ENCODE measurements around the gene EFL1. TPM values are rescaled to one million over a fixed set of nuclear protein-coding genes. Genes with fewer than 3 reads are reported as not detected.

EFL1 gene
- polyA plus RNA-seq, 1 donor from 2014 or later = 16.8 TPM

- H3K4me3 ChIP-seq (ENCODE audit: low read length) = no peak overlapping the region
- no peaks in the 10 kb centered on the region for H3K36me3 ChIP-seq (ENCODE audit: insufficient read depth, low read length)
- H3K9me3 ChIP-seq (ENCODE audit: low read length) = no peaks in the 10 kb centered on the region
- no peak overlapping the region for H2AFZ ChIP-seq (ENCODE audit: low read depth, low read length)
- no peak overlapping the region for H3K4me2 ChIP-seq (ENCODE audit: low read length)
- H3K9me2 ChIP-seq (ENCODE audit: insufficient read depth, low read length) = no peaks in the 10 kb centered on the region
- no peak overlapping the region for H3K9ac ChIP-seq (ENCODE audit: low read length)
- no peaks in the 10 kb centered on the region for H4K20me1 ChIP-seq (ENCODE audit: insufficient read depth)
- no peak for TF ChIP-seq SMC3 (conservative IDR thresholded peaks at IDR 0.05; ENCODE audit: poor library complexity)
- TF ChIP-seq REST (IDR thresholded peaks at IDR 0.05; ENCODE audit: borderline replicate concordance) = no peak
- TF ChIP-seq MXI1 (conservative IDR thresholded peaks at IDR 0.05; ENCODE audit: poor library complexity, severe bottlenecking) = no peak
- TF ChIP-seq TAF1 (IDR thresholded peaks at IDR 0.05; ENCODE audit: low read depth) = no peak
- H3K79me2 ChIP-seq (replicated peaks; ENCODE audit: insufficient read depth, low read length) = no peaks in the 10 kb centered on the region
- H3K27me3 ChIP-seq (ENCODE audit: insufficient read depth, low read depth, low read length) = no peaks in the 10 kb centered on the region
- H3K27ac ChIP-seq (ENCODE audit: low read length) = no peak overlapping the region
- H3F3A ChIP-seq (ENCODE audit: insufficient read depth, low read length, poor library complexity, severe bottlenecking) = no peaks in the 10 kb centered on the region
Observed at GRCh38 chr15:82297546-82297945, 35.0 kb upstream of the EFL1 start.

GRCh38 chr15:82294061-82294690 lies 31.6 kb upstream of the EFL1 start:
- Histone ChIP-seq H3K27me3 (ENCODE audit: insufficient read depth, low read depth, low read length) (no peaks in the 10 kb centered on the region), H3K36me3 (ENCODE audit: insufficient read depth, low read length) (no peaks in the 10 kb centered on the region), H3F3A (ENCODE audit: insufficient read depth, low read length, poor library complexity, severe bottlenecking) (no peaks in the 10 kb centered on the region), H3K9ac (ENCODE audit: low read length) (no peak overlapping the region), H3K9me2 (ENCODE audit: insufficient read depth, low read length) (no peaks in the 10 kb centered on the region), H3K9me3 (ENCODE audit: low read length) (no peaks in the 10 kb centered on the region), H3K4me3 (ENCODE audit: low read length) (no peak overlapping the region), H3K27ac (ENCODE audit: low read length) (no peak overlapping the region), H2AFZ (ENCODE audit: low read depth, low read length) (no peak overlapping the region), H4K20me1 (ENCODE audit: insufficient read depth) (no peaks in the 10 kb centered on the region), H3K79me2 (replicated peaks; ENCODE audit: insufficient read depth, low read length) (no peaks in the 10 kb centered on the region), H3K4me2 (ENCODE audit: low read length) (no peak overlapping the region)
- TF ChIP-seq POLR2AphosphoS5 (IDR thresholded peaks at IDR 0.05) = no peak
- no peak for TF ChIP-seq CTCF (IDR thresholded peaks at IDR 0.05; ENCODE audit: poor library complexity, severe bottlenecking)
- TF ChIP-seq EP300 (conservative IDR thresholded peaks at IDR 0.05; ENCODE audit: poor library complexity, severe bottlenecking) = no peak
- no peak for TF ChIP-seq SMC3 (conservative IDR thresholded peaks at IDR 0.05; ENCODE audit: poor library complexity)
- TF ChIP-seq TAF1 (IDR thresholded peaks at IDR 0.05; ENCODE audit: low read depth) = no peak
- no peak for TF ChIP-seq EZH2 (IDR thresholded peaks at IDR 0.05; ENCODE audit: borderline replicate concordance, insufficient read depth, low read length, poor library complexity, severe bottlenecking)
- TF ChIP-seq MXI1 (conservative IDR thresholded peaks at IDR 0.05; ENCODE audit: poor library complexity, severe bottlenecking) = no peak
- no peak for TF ChIP-seq RAD21 (conservative IDR thresholded peaks at IDR 0.05)
- TF ChIP-seq REST (IDR thresholded peaks at IDR 0.05; ENCODE audit: borderline replicate concordance) = no peak
